Dermis microvascular lymphatic vessel endothelial cell (primary cell): ENCODE results near the gene FAM234B. TPM values are rescaled to one million over a fixed set of nuclear protein-coding genes. Genes with fewer than 3 reads are reported as not detected.
"Not testable (repeated sequence)": the region's sequence is repeated elsewhere in the genome, so short reads cannot be mapped to it uniquely, and the experiment has no call there.

Experiments
- DNase-seq, 2 donors: peaks; one replicate each; pipeline versions ENCODE4 v3.0.0 to v3.0.0-alpha.2; 2010; ENCODE audit warnings: low read depth in 2 of 2
- total RNA-seq: library from RNA; depleted of rRNA; stranded (reverse); fragments of >200 nt; gene quantifications from 2 replicates; pipeline ENCODE4 v1.2.1, GENCODE V29; 2014

FAM234B gene
- total RNA-seq, 1 donor from 2014 or later: 7.3 TPM

DNA sequence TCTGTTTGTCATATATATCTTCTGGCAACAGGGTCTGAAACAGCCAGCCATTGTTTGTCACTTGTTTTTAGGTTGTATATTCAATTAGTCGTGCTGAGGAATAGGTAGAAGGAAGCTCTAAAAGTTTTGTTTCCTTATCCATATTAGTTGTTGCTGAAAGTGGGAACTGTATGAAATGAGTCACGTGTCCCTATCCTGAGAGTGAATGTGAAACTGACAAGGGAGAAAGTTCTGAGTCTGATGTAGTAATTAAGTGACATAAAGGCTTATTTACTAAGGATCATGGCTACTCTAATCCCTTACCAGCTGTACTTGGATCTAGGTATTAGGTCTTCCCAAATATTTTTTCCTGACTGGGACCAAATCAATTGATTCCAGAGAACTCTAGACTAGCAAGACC is 16.4 kb downstream of the FAM234B start:
- DNase-seq: no peak

DNA sequence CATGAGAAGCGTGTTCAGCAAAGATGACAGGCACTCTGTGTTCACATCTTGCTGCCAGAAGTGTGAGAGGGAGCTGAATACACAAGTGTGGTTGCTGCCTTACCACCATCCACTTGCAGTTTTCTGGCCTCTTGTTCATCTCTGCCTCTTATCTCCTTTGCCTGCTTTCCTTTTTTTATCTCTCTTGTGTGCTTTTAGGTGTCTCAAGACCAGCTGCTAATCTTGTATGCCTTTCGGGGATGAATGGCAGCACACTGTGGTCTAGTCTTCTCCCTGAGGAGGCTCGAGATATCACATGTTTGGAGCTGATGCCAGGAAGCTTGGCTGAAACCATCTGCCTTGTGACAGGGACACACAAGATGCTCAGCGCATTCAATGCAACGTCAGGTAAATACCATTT is 17.2 kb downstream of the FAM234B start:
- no peak for DNase-seq

DNA sequence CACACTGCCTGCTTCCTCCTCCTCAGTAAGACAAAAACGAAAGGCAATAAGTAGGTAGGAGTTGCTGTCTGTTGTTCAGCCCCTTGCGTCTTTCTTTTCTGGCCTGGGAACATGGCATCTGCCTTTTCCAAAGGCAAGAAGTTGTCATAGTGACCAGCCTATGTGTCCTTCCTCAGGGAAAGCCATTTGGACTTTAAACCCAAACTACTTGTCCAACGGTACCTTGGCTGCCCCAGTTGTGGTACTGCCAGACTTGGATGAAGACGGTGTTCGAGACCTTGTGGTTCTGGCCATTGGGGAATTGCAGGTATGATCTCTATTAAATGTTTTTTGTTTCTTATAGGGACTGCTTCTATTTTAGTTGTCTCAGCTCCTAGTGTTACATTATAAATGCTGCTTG is 18.5 kb downstream of the FAM234B start:
- DNase-seq: no peak

DNA sequence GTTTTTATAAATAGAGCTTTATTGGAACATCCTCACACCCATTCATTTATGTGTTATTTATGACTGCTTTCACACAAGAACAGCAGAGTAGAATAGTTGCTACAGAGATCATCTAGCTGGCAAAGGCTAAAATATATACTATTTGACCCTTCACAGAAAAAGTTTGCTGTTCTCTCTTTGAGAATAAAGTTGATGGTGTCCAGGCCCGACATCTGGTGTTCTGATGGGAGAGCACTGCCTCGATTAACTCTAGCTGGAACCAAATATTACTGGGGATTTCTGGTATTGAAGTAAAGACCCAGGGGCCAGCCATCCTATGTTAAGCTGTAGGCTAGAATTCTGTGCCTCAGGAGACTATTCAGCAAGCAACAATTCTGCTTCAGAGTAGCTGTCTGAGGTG is 21.8 kb downstream of the FAM234B start:
- DNase-seq: no peak

DNA sequence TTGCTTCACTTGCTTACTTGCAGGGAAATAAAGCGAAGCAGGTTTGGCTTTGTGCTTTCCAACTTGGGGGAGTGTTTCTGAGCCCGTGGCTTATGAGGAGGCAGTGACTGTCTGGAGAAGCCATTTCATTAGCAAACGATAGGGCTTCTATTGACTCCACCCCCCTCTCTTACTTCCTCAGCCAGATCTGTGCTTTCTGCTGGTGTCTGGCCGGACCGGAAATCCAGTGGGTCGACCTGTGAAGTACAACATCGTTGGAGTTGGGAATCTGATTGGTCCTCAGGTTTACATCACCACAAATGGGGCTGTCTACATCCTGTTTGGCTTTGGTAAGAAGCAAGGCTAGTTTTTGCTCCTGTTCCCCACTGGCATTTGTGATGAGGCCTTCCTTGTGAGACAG is 22.3 kb downstream of the FAM234B start:
- DNase-seq: no peak

DNA sequence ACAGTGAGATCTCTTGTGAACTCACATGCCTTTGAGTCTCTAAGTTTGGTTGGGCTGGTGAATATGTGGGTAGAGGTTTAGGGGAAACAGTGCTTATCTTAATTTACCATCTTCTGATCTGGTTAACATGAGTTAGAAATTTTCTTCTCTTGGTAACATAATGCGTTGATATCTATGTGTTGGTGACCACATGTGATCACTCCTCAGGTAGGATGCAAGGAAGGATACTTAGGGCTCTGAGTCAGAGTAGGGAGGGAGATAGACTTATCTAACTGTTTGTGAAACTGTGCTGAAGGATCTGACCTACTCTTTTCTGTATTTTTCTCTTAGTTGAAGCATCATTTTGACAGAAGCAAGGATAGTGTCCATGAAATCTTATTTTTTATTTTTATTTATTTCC is 23.1 kb downstream of the FAM234B start:
- no peak for DNase-seq

DNA sequence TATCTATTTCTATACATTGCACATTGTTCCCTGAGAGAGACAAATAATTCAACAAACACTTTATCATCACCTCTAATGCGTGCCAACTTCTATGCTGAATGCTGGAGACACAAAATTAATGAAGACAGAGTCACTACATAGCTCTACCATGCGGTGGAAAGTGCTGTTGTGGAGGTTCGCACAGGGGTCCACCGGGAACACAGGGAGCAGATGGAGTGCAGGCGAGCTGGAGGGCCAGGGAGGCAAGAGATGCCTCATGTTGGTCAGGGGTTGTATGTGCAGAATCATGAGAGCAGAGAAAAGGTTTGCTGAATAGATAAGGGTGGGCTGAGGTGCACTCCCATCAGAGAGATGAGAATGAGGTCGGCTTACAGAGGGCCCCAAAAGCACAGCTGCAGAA is 25.2 kb downstream of the FAM234B start:
- no peak for DNase-seq

DNA sequence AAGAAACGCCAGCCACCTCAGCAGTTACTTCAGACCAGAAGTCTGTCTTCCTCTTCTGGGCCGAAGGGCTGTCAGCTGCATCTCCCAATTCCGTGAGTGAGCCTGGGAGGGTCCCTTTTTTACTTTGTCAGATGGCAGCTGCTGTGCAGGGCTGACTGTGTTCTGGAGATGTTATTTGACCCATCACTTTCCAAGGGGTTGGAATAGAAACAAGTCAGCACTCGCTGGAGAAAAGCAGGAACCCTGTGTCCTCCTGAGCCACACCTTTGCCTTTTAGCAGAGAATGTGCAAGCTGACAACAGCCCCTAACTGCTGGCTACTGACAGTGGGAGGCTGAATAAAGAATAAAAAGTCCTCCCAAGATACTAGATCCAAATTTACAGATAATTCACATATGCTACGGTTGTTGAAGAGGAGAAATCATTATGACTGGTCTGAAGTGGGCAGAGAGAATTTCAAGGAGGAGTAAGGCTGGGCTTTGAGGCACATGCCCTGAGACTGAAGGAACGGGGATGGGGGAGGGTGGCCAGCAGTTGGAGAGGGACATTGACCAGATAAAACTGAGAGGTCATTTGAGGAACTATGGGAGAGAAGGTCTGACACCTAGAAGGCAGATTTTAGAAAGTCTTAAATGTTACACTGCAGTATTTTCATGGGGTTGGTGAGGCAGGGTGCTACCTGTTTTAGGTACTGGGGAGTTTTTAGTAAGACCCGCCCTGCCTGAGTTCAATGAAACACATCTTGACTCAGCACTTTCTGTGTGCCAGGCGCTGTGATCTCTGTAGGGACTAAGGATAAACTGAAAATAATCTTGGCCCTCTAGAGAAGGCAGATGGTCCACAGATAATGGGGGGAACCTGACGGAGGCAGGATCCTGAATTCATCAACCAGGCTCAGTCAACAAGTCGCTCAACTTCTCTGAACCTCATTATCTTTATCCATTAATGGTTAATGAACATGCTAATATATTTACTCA is 27.4 kb downstream of the FAM234B start:
- DNase-seq: no peak

DNA sequence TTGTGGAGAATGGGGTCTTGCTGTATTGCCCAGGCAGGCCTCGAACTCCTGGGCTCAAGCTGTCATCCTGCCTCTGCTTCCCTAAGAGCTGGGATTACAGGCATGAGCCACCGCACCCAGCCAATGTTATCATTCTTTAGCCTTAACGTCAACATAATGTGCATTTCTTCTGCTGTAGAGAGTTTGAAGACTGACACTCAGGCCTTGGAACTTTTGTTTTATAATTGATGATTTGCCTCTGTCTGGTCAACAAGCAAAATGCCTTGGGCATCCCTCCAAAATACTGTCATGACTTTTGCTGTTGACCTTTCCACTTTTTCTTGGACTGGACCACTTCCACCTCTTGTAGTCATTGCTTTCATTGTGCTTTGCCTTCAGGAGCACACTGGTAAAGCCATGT is 29.0 kb downstream of the FAM234B start:
- no peak for DNase-seq

DNA sequence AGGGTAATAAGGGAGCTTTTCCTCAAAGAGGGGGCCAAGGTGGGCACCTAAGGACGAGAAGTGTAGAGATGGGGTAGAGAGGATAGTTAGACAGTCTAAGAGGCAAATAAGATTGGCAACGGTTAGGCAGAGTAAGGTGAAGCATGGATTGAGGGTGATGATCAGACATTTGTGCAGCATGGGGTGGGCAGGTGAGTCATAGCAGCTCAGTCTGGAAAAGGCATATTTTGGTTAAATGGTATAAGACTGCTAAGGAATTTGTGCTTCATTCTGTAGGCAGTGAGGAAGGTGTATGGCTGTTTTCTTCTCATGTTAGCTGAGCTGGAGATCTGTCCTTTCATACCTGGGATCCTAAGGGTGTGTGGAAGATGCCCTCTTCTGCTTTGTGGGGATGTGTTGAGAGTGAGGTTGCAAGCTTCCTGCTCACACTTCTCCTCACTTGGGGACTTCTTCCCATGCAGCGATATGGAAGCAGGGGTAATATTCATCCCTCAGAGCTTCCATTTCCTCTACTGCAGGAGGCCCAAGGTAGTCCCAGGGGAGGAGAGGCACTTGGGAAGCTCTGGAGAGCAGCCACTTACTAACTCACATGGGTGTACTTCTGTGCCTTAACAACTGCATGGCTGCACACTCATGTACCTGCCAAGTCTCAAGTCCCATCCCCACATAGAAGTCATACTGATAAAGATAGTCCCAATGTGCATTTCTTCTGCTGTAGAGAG is 30.4 kb downstream of the FAM234B start:
- DNase-seq: no peak

DNA sequence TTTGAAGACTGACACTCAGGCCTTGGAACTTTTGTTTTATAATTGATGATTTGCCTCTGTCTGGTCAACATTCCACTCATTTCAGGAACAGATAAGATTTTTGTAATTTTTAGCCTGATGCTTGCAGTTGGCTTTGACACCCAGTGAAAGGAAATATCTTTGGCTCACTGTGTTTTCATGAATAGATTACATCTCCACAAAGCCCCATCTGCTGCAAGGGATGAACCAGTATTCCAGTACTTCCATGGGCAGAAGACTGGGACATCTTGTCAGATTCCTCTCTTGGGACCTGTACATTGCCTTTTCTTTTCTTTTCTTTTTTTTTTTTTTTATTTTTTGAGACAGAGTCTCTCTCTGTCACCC is 30.9 kb downstream of the FAM234B start:
- no peak for DNase-seq

DNA sequence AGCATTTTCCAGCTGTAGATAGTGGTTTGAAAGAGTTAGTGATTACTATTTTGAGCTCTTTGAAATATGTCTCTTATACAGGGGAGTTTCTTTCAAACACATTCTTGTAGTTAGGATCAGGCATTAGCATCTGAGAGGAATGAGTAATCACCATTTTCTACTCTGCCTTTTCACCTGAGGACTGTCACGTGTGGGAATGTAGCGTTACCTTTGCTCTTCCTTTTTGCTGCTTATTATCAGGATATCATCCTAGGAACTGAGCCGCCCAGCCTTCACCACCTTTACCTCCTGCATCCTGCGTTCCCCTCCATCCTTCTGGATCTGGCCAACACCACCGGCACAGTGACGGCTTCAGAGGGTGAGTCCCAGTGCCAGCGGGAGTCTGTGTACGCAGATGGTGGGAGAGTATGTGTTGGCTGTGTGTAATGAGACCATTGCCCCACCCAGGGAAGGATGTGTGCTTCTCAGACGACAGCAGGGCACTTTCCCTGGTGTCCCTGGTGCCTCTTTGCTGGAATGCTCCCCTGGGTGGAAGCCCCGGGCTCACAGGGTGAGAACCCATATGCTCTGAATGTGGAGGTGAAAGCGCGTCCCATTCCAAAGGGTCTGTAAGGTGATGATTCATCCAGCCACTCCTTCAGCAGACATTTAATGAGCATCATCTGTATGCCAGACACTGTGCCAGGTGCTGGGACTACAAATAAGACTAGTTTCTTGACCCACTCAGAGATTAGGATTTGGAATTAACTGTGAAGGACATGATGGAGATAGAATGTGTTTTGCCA is 31.8 kb downstream of the FAM234B start:
- no peak for DNase-seq

DNA sequence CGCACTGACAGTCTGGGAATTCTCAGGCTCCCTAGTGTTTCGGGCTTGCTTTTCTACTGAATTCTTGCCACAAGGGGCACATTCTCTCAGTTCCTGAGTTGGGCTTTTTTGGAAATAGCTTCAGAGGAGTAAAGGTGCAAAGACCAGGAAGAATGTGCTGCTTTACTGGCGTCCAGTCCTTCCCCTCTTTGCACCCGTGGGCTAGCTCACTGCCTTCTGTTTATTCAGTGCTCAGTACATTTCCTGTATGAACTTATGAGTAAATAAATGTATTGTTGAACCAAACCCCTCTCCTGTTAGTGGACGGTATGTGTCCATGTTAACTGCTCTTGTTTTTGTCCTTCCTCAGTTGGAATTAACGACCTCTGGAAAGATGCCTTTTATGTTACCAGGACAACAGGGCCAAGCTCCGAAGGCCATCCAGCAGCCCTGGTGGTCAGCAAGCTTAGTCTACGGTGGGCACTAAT is 35.3 kb downstream of the FAM234B start:
- DNase-seq: peak; percentile 99

DNA sequence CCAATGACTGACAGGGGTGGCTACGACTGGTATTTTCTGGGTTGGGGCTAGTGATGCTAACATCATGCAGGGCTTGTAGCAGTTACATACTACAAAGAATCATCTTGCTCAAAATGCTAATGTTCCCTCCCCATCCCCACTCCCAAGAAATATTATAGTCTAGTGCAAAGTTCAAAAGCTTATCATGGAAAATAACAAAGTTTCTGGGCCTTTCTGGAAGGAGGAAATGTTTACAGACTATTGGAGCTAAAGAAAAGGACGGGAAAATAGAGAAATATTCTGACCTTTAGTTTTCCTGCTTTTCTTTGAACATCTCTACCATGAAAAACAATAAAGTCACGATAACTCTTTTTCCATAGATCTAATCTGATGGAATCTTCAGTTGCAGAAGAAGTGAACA is 36.1 kb downstream of the FAM234B start:
- DNase-seq: peak in 1 of 2 donors; percentile 56

DNA sequence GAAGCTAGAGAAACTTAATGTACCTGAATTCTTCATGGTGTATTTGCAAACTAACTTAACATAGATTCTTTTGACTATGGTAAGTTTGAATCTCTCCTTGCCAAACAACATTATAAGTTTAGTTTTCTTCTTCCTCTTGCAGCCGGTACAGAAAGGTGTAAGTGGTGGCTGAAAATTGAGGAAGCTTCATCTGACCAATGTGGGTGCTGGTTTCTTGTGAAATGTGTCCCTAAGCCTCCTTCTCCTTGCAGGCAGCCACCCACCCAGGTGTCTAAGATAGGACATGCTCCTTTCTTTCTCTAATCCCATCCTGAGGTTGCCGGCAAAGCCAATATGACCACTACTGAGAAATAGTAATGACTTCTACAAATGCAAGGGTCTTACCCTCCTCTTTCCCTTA is 38.7 kb downstream of the FAM234B start:
- DNase-seq: no peak

DNA sequence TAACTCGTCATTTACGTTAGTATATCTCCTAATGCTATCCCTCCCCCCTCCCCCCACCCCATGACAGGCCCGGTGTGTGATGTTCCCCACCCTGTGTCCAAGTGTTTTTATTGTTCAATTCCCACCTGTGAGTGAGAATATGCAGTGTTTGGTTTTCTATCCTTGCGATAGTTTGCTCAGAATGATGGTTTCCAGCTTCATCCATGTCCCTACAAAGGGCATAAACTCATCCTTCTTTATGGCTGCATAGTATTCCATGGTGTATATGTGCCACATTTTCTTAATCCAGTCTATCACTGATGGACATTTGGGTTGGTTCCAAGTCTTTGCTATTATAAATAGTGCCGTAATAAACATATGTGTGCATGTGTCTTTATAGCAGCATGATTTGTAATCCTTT is 39.5 kb downstream of the FAM234B start:
- DNase-seq: not testable (repeated sequence)

DNA sequence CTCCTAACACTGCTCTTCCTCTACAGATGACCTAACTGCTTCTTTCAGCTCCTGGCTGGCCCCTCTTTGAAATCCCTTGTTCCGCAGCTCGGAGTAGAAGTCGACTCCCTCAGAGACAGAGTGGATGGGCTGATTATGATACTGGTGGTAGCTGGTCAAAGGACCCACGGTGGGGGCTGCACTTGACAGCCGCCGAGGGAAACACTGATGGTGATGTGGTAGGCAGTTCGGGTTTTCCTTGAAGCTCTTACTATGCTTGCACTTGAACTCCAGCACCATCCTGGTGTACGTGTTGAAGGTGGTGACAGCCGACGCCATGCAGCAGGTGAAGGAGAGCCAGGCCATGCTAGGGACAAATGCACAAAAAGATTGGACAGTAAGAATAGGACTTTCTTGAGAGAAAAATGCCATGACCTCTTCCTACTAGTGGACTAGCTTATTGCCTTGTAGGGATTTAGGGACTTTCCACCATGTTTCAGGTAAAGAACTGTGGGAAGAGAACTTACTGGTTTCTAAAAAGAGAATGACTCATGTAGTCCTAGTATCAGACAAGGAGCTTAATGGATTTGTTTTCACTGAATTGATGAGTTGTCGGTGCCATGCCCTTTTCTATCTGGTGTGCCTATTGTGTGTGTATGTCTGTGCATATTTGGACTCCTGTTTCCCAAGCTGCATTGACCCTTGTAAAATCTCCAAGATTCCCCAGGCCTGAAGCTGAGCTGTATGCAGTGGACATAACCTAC is 40.9 kb downstream of the FAM234B start:
- no peak for DNase-seq

DNA sequence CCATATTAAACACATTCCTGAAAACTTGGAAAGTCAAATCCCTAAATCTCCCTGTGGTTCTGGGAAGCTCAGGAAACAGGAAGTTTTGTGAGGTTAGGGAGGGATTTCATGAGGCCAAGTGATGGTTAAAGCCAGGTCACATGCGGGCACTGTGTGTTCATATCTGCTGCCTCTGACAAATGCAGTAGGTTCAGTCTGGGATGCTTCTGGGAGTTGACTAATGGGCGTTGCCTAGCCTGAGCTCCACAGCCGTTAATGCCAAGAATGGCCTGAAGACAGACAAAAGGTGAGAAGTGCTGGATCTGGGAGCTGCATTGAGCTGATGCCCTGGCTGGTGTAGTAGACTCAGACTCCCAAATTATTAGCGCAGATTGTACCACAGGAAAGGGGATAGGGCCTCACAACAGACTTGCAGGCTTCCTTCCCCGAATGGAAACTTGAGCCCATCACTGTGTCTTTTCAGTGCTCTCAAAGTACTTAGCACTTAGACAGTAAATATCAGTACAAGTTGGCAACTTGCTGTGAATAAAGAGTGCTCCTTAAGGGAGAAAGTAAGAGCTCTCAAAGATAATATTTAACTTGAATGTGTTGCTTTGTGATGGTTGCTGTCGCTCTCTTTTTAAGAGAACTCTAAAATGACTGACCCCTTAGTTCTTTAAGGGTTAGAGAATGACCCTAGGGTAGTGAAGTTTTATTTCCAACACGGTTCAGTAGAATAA is 41.9 kb downstream of the FAM234B start:
- no peak for DNase-seq

DNA sequence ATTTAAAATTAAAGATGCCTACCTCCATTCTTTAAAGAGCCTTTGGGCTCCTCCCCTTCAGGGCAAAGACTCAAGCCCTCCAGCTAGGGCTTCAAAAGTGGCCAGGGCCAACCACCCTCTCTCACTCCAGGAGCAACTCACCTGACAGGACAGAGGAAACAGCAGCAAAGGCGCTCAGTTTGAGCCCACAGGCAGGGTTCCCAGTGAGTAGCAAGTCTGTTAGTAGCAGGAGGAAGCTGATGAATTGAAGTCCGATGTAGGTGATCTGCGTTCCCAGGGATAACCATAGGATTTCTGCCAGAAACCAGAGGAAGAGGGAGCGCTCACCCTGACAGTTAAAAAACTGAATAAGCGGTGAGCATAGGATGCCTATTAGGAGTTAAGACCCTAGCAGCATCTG is 43.6 kb downstream of the FAM234B start:
- DNase-seq: no peak

DNA sequence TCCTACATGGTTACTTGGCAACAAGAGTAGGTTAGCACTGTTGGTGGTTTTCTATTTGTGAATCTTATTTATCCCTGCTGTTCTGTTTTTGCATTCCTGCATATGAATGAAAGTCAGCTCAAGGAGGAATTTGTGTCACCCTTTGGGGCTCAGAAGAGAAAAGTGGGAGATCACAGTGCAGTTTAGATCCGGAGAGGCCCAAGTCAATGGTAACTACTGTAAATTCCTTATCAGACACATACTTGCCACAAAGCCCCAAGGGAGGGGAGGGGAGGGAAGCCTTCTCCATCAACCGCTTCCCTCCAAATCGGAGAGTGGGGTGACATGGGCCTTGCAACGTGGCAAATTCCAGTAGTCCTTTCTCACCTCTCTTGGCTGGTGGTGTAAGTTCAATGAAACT is 44.3 kb downstream of the FAM234B start:
- no peak for DNase-seq

DNA sequence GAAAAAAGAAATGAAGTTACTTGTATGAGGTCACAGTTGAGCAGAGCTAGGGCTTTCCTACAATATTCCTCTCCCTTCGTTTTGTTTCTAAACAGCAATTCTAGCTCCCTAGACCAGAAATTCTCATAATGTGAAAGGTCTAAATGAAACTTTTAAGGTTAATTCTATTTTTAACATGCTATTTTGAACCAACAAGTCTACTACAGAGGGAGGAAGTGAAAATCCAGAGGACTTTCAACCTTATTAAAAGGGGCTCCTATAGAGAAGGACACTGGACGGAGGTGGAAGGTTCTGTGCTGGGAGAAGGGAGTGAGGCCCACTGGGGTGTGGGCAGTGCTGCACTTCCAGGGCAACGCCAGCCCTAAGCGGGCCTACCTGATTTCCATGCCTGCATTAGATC is 45.9 kb downstream of the FAM234B start:
- no peak for DNase-seq
